GM12878 (cell line): ENCODE results near the gene ESPL1.

ENCODE experiments used
- BMI1 ChIP-seq: fragments of 450-650 bp; IDR thresholded peaks from 2 replicates; pipeline ENCODE4 v1.6.1; 2016; ENCODE audit warnings: mild to moderate bottlenecking, moderate library complexity, borderline replicate concordance
- CREB1 ChIP-seq: IDR thresholded peaks from 2 replicates; pipeline ENCODE4 v1.6.1; 2012; ENCODE audit warnings: low read depth, mild to moderate bottlenecking, inconsistent platforms
- CTCF ChIP-seq, 3 experiments: IDR thresholded peaks in 2 of 3; conservative IDR thresholded peaks in 1 of 3; 2 replicates each; pipeline ENCODE4 v1.5.1; 2011; ENCODE audit warnings: low read depth in 3 of 3, low read length in 3 of 3, mild to moderate bottlenecking in 3 of 3, control low read depth in 2 of 3, moderate library complexity in 2 of 3, inconsistent platforms in 1 of 3, mixed read lengths in 1 of 3; ENCODE audit not compliant: control insufficient read depth in 2 of 3, insufficient read depth in 1 of 3; ENCODE audit errors: extremely low read depth in 1 of 3
- FOXM1 ChIP-seq: IDR thresholded peaks from 2 replicates; pipeline ENCODE4 v1.6.1; 2012; ENCODE audit warnings: low read depth, mild to moderate bottlenecking, inconsistent platforms, low read length, moderate library complexity
- MXI1 ChIP-seq: fragments of 150-350 bp; IDR thresholded peaks from 2 replicates; pipeline ENCODE4 v1.6.1; 2011; ENCODE audit warnings: low read depth, mild to moderate bottlenecking, inconsistent platforms, low read length, improper control_type of control experiment
- NR2C1 ChIP-seq: fragments of 450-650 bp; IDR thresholded peaks from 2 replicates; pipeline ENCODE4 v1.6.1; 2017; ENCODE audit warnings: antibody characterized with exemption, mild to moderate bottlenecking, moderate library complexity
- NR2C2 ChIP-seq: IDR thresholded peaks from 2 replicates; pipeline ENCODE4 v1.6.1; 2011; ENCODE audit warnings: borderline replicate concordance, low read depth; ENCODE audit not compliant: control insufficient read depth, insufficient read length
- PML ChIP-seq: IDR thresholded peaks from 2 replicates; pipeline ENCODE4 v1.6.1; 2012; ENCODE audit warnings: low read length, inconsistent platforms
- POLR2AphosphoS5 ChIP-seq: IDR thresholded peaks from 2 replicates; pipeline ENCODE4 v1.6.1; 2011; ENCODE audit warnings: mild to moderate bottlenecking, low read length, inconsistent platforms
- RCOR1 ChIP-seq: conservative IDR thresholded peaks from 2 replicates; pipeline ENCODE4 v1.6.1; 2012; ENCODE audit warnings: low read depth, low read length, improper control_type of control experiment
- SIN3A ChIP-seq: IDR thresholded peaks from 2 replicates; pipeline ENCODE4 v1.6.1; 2012; ENCODE audit warnings: low read depth, low read length, improper control_type of control experiment
- TAF1 ChIP-seq: IDR thresholded peaks from 2 replicates; pipeline ENCODE4 v1.6.1; 2011; ENCODE audit warnings: mild to moderate bottlenecking, low read depth, low read length, borderline replicate concordance
- ZBTB33 ChIP-seq: fragments of 450-650 bp; IDR thresholded peaks from 2 replicates; pipeline ENCODE4 v1.6.1; 2017; ENCODE audit warnings: mild to moderate bottlenecking
- TF ChIP-seq, protein P1 (sequence below): IDR thresholded peaks from 2 replicates; pipeline ENCODE4 v1.6.1; 2011; ENCODE audit warnings: mild to moderate bottlenecking, low read depth, low read length, moderate library complexity; ENCODE audit not compliant: insufficient replicate concordance

DNA sequence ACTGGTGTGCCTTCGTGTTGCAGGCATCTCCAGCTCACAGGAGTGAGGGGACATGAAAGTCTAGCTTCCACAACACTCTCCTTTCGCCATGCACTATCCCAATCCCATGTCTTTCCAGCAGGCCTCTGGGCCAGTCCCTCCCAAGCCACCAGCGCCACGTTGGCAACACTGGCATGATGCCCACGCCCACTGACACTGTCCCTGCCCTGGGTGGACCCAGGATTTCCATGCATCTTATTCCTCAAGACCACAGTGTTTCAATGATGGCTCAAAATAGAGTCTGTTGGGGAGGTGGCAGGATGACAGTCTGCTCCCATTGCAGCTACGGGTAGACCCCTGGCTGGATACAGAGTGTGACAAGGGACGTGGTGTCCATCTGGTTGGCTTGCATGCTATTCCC, 65.7 kb downstream of the ESPL1 start:
- no peak for TF ChIP-seq MXI1
- no peak for TF ChIP-seq FOXM1
- no peak for TF ChIP-seq CTCF (IDR thresholded peaks at IDR 0.05 in 2 of 3, conservative IDR thresholded peaks at IDR 0.05 in 1 of 3; ENCODE audit: control insufficient read depth in 2 of 3, extremely low read depth in 1 of 3, insufficient read depth in 1 of 3, low read depth in 3 of 3, low read length in 3 of 3)
- no peak for TF ChIP-seq CREB1
- no peak for TF ChIP-seq NR2C1
- no peak for TF ChIP-seq ZBTB33
- TF ChIP-seq PML: no peak
- no peak for TF ChIP-seq POLR2AphosphoS5
- no peak for TF ChIP-seq NR2C2
- no peak for TF ChIP-seq TAF1
- TF ChIP-seq BMI1: no peak
- TF ChIP-seq, protein P1, sequence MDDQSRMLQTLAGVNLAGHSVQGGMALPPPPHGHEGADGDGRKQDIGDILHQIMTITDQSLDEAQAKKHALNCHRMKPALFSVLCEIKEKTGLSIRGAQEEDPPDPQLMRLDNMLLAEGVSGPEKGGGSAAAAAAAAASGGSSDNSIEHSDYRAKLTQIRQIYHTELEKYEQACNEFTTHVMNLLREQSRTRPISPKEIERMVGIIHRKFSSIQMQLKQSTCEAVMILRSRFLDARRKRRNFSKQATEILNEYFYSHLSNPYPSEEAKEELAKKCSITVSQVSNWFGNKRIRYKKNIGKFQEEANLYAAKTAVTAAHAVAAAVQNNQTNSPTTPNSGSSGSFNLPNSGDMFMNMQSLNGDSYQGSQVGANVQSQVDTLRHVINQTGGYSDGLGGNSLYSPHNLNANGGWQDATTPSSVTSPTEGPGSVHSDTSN: no peak
- TF ChIP-seq RCOR1: no peak
- TF ChIP-seq SIN3A: no peak
